H1 (cell line): ENCODE measurements around the gene OSTN. TPM values are rescaled to one million over a fixed set of nuclear protein-coding genes. Genes with fewer than 3 reads are reported as not detected.

Source experiments
- CTCF ChIA-PET: fragments of 300-600 bp; sonication (Branson Sonifier 250); formaldehyde crosslinking; loops from one replicate; lab custom pipeline; 2021; ENCODE audit not compliant: partially characterized antibody; lab: Charles Lee
- POLR2A ChIA-PET: fragments of 300-600 bp; sonication (Branson Sonifier 250); formaldehyde crosslinking; loops from one replicate; lab custom pipeline; 2021; ENCODE audit warnings: inconsistent platforms; ENCODE audit not compliant: partially characterized antibody; lab: Charles Lee
- DNase-seq, 2 experiments: peaks; one replicate each; pipeline versions ENCODE4 v3.0.0 to v3.0.0-alpha.2; 2010 to 2022; ENCODE audit warnings: low spot score in 2 of 2, low read depth in 1 of 2, mixed read lengths in 1 of 2
- FAIRE-seq: peaks from 2 replicates; lab custom pipeline; 2011; peaks lifted over from hg19 to GRCh38; lab: Jason Lieb, UNC
- H2AFZ ChIP-seq: 2 replicates; pipeline ENCODE4 v1.8.1; 2012; ENCODE audit warnings: low read length, inconsistent platforms
- H2AK5ac ChIP-seq: 2 replicates; pipeline ENCODE4 v1.6.1; 2013; ENCODE audit warnings: low read depth, low read length
- H2BK120ac ChIP-seq: replicated peaks from 2 replicates; pipeline ENCODE3; 2013; ENCODE audit warnings: low read depth, low read length, inconsistent platforms
- H2BK12ac ChIP-seq: 2 replicates; pipeline ENCODE4 v1.6.1; 2013; ENCODE audit warnings: low read depth, low read length
- H2BK15ac ChIP-seq: 2 replicates; pipeline ENCODE4 v1.6.1; 2013; ENCODE audit warnings: low read length
- H2BK20ac ChIP-seq: 2 replicates; pipeline ENCODE4 v1.6.1; 2013; ENCODE audit warnings: low read length
- H2BK5ac ChIP-seq: 2 replicates; pipeline ENCODE4 v1.6.1; 2013; ENCODE audit warnings: low read depth, low read length
- H3K14ac ChIP-seq: 2 replicates; pipeline ENCODE4 v1.6.1; 2013; ENCODE audit warnings: inconsistent platforms; ENCODE audit not compliant: insufficient read length
- H3K18ac ChIP-seq: 2 replicates; pipeline ENCODE4 v1.6.1; 2013; ENCODE audit warnings: low read length; ENCODE audit errors: extremely low read depth
- H3K23ac ChIP-seq: 2 replicates; pipeline ENCODE4 v1.6.1; 2013; ENCODE audit warnings: inconsistent platforms; ENCODE audit not compliant: insufficient read length
- H3K23me2 ChIP-seq: 2 replicates; pipeline ENCODE4 v1.6.1; 2013; ENCODE audit warnings: low read depth, low read length
- H3K27ac ChIP-seq: 2 replicates; pipeline ENCODE4 v1.6.1; 2011; ENCODE audit warnings: low read depth, low read length, inconsistent platforms
- H3K27me3 ChIP-seq, 4 experiments: replicated peaks in 1 of 4; 1 replicate in 1 of 4; 2 replicates in 3 of 4; pipeline versions ENCODE4 v1.6.1 to v1.8.1; 2011 to 2013; ENCODE audit warnings: low read length in 3 of 4, mild to moderate bottlenecking in 3 of 4, inconsistent platforms in 2 of 4, mixed read lengths in 2 of 4, moderate library complexity in 1 of 4; ENCODE audit not compliant: control insufficient read depth in 3 of 4, insufficient read depth in 3 of 4; ENCODE audit errors: extremely low read depth in 1 of 4
- H3K36me3 ChIP-seq, 4 experiments: 2 replicates each; pipeline versions ENCODE4 v1.6.1 to v1.8.1; 2011 to 2013; ENCODE audit warnings: mild to moderate bottlenecking in 4 of 4, low read length in 3 of 4, moderate library complexity in 2 of 4, control low read depth in 1 of 4, inconsistent platforms in 1 of 4; ENCODE audit not compliant: insufficient read depth in 4 of 4, control insufficient read depth in 2 of 4
- H3K4ac ChIP-seq: replicated peaks from 2 replicates; pipeline ENCODE3; 2013; ENCODE audit warnings: low read length, low read depth, mixed read lengths, inconsistent platforms; ENCODE audit not compliant: insufficient read length
- H3K4me1 ChIP-seq, 4 experiments: replicated peaks in 1 of 4; 1 replicate in 1 of 4; 2 replicates in 3 of 4; pipeline versions ENCODE4 v1.6.1 to v1.8.1; 2011 to 2013; ENCODE audit warnings: low read length in 3 of 4, inconsistent platforms in 2 of 4, mixed read lengths in 1 of 4; ENCODE audit not compliant: insufficient read depth in 4 of 4, control insufficient read depth in 3 of 4
- H3K4me2 ChIP-seq, 2 experiments: 2 replicates each; pipeline versions ENCODE4 v1.6.1 to v1.8.1; 2011 to 2013; ENCODE audit warnings: low read depth in 2 of 2, low read length in 2 of 2, control low read depth in 1 of 2, inconsistent platforms in 1 of 2, mild to moderate bottlenecking in 1 of 2; ENCODE audit not compliant: insufficient read depth in 1 of 2
- H3K4me3 ChIP-seq, 4 experiments: fragments of 200-600, 300-600 bp in 1 of 4; sonication (generic), shearing (Covaris generic), sonication (Bioruptor Twin) in 1 of 4; 2 replicates each; pipeline versions ENCODE4 v1.5.1 to v1.8.1; 2011 to 2016; ENCODE audit warnings: low read length in 4 of 4, low read depth in 3 of 4, control low read depth in 2 of 4, inconsistent platforms in 2 of 4, mild to moderate bottlenecking in 2 of 4, mixed read lengths in 1 of 4, moderate library complexity in 1 of 4; ENCODE audit not compliant: insufficient read depth in 2 of 4; ENCODE audit errors: extremely low read depth in 1 of 4
- H3K56ac ChIP-seq: replicated peaks from 2 replicates; pipeline ENCODE3; 2013; ENCODE audit warnings: low read depth, mild to moderate bottlenecking, mixed read lengths, low read length, inconsistent platforms; ENCODE audit not compliant: insufficient read length
- H3K79me1 ChIP-seq: 2 replicates; pipeline ENCODE4 v1.6.1; 2013; ENCODE audit warnings: low read depth, low read length, control low read depth
- H3K79me2 ChIP-seq, 2 experiments: 2 replicates each; pipeline versions ENCODE4 v1.6.1 to v1.8.1; 2012 to 2013; ENCODE audit warnings: low read length in 2 of 2, mild to moderate bottlenecking in 2 of 2, inconsistent platforms in 1 of 2; ENCODE audit not compliant: insufficient read depth in 2 of 2, control insufficient read depth in 1 of 2
- H3K9ac ChIP-seq, 4 experiments: replicated peaks in 1 of 4; 1 replicate in 1 of 4; 2 replicates in 3 of 4; pipeline versions ENCODE4 v1.6.1 to v1.8.1; 2011 to 2013; ENCODE audit warnings: low read depth in 3 of 4, low read length in 3 of 4, control low read depth in 2 of 4, mild to moderate bottlenecking in 2 of 4, moderate library complexity in 2 of 4, inconsistent platforms in 1 of 4; ENCODE audit errors: extremely low read depth in 1 of 4
- H3K9me3 ChIP-seq, 2 experiments: 2 replicates each; pipeline versions ENCODE4 v1.6.1 to v1.8.1; 2012 to 2013; ENCODE audit warnings: mild to moderate bottlenecking in 2 of 2, moderate library complexity in 2 of 2, control low read depth in 1 of 2, inconsistent platforms in 1 of 2, low read depth in 1 of 2, low read length in 1 of 2, mixed read lengths in 1 of 2; ENCODE audit not compliant: insufficient read depth in 2 of 2
- H4K20me1 ChIP-seq, 2 experiments: replicated peaks in 1 of 2; 2 replicates each; pipeline versions ENCODE3 to v1.8.1; 2011 to 2013; ENCODE audit warnings: inconsistent platforms in 2 of 2, low read length in 2 of 2, mild to moderate bottlenecking in 1 of 2; ENCODE audit not compliant: insufficient read depth in 2 of 2, control insufficient read depth in 1 of 2
- H4K5ac ChIP-seq: 2 replicates; pipeline ENCODE4 v1.6.1; 2013; ENCODE audit warnings: low read length, low read depth, mixed read lengths, inconsistent platforms; ENCODE audit not compliant: insufficient read length
- H4K8ac ChIP-seq: 2 replicates; pipeline ENCODE4 v1.8.0; 2013; ENCODE audit warnings: mild to moderate bottlenecking, moderate library complexity, low read length, inconsistent platforms; ENCODE audit not compliant: insufficient read depth; ENCODE audit errors: extremely low read depth
- H4K91ac ChIP-seq: replicated peaks from 2 replicates; pipeline ENCODE3; 2013; ENCODE audit warnings: low read length, mixed read lengths, inconsistent platforms; ENCODE audit not compliant: insufficient read length
- BCL11A ChIP-seq, 2 experiments: IDR thresholded peaks; one replicate each; pipeline ENCODE4 v1.6.1; 2011; ENCODE audit warnings: low read depth in 2 of 2, low read length in 2 of 2, mild to moderate bottlenecking in 2 of 2
- CHD2 ChIP-seq: IDR thresholded peaks from 2 replicates; pipeline ENCODE4 v1.6.1; 2012; ENCODE audit warnings: low read length, improper control_type of control experiment
- E2F6 ChIP-seq: IDR thresholded peaks from 2 replicates; pipeline ENCODE4 v1.6.1; 2012; ENCODE audit warnings: inconsistent platforms
- GABPA ChIP-seq: IDR thresholded peaks from 2 replicates; pipeline ENCODE4 v1.6.1; 2011; ENCODE audit warnings: mild to moderate bottlenecking, low read length, moderate library complexity, borderline replicate concordance; ENCODE audit not compliant: insufficient read depth
- HDAC2 ChIP-seq, 2 experiments: fragments of 300-600 bp in 1 of 2; sonication (generic) in 1 of 2; IDR thresholded peaks; 2 replicates each; pipeline ENCODE4 v1.6.1; 2011 to 2012; ENCODE audit warnings: low read depth in 2 of 2, low read length in 2 of 2, mild to moderate bottlenecking in 2 of 2, moderate library complexity in 2 of 2, borderline replicate concordance in 1 of 2, inconsistent platforms in 1 of 2
- HDAC6 ChIP-seq: IDR thresholded peaks from one replicate; pipeline ENCODE4 v1.7.1; 2012; ENCODE audit warnings: low read depth, mild to moderate bottlenecking, inconsistent platforms, low read length, moderate library complexity
- NANOG ChIP-seq: IDR thresholded peaks from 2 replicates; pipeline ENCODE4 v1.6.1; 2011; ENCODE audit warnings: low read length, low read depth, mild to moderate bottlenecking, inconsistent platforms; ENCODE audit not compliant: insufficient read depth, poor library complexity, severe bottlenecking
- POLR2A ChIP-seq, 2 experiments: IDR thresholded peaks; 1 replicate in 1 of 2; 2 replicates in 1 of 2; pipeline ENCODE4 v1.6.1; 2011; ENCODE audit warnings: low read depth in 2 of 2, low read length in 2 of 2, mild to moderate bottlenecking in 2 of 2; ENCODE audit errors: control extremely low read depth in 1 of 2
- POU5F1 ChIP-seq: IDR thresholded peaks from 2 replicates; pipeline ENCODE4 v1.6.1; 2011; ENCODE audit warnings: low read depth, mild to moderate bottlenecking, low read length, moderate library complexity
- RFX5 ChIP-seq: IDR thresholded peaks from 2 replicates; pipeline ENCODE4 v1.6.1; 2011; ENCODE audit warnings: low read depth, low read length, improper control_type of control experiment, borderline replicate concordance
- WGBS, 2 experiments: shearing (Covaris generic) in 1 of 2; methylation state at CpG; one replicate each; pipeline versions ENCODE4 v1.1.6 to v1.1.7; 2013 to 2015; ENCODE audit warnings: low lambda C conversion rate in 2 of 2, mixed read lengths in 2 of 2, inconsistent platforms in 1 of 2, low coverage in 1 of 2, missing lambda C conversion rate in 1 of 2; ENCODE audit not compliant: insufficient replicate concordance in 2 of 2, insufficient coverage in 1 of 2, insufficient read length in 1 of 2; ENCODE audit errors: extremely low coverage in 1 of 2, missing lambda C conversion rate in 1 of 2; 5-methylcytosine and 5-hydroxymethylcytosine counted together
- polyA plus RNA-seq, 7 experiments: library from polyadenylated mRNA; depleted of rRNA in 3 of 7; stranded (reverse) in 5 of 7; unstranded in 2 of 7; fragments of >200 nt in 5 of 7; fragments of 200-250 nt in 2 of 7; gene quantifications; 1 replicate in 5 of 7; 2 replicates in 1 of 7; 4 replicates in 1 of 7; pipeline versions ENCODE4 v1.2.1 to v1.2.3, GENCODE V29; 2011 to 2013; ENCODE audit warnings: missing spikeins in 2 of 7, mixed read lengths in 2 of 7
- total RNA-seq: library from RNA; stranded (reverse); fragmentation: NEBNext Ultra II Directional; extraction: Animal tissue kit (Norgen Biotek cat#: 25700); gene quantifications from 2 replicates; pipeline ENCODE4 v1.2.1, GENCODE V29; 2021

OSTN gene
- total and polyA plus RNA-seq, 2 of the 8 experiments (the other 6 are each of a cell fraction or from before 2014, with no cell fraction given), result not detected

- TF ChIP-seq BCL11A (IDR thresholded peaks at IDR 0.05; ENCODE audit: low read depth in 2 of 2, low read length in 2 of 2) (no peak), GABPA (no peak), POLR2A (IDR thresholded peaks at IDR 0.05; ENCODE audit: control extremely low read depth in 1 of 2, low read depth in 2 of 2, low read length in 2 of 2) (no peak), RFX5 (no peak), HDAC2 (IDR thresholded peaks at IDR 0.05; ENCODE audit: borderline replicate concordance in 1 of 2, low read depth in 2 of 2, low read length in 2 of 2) (no peak), HDAC6 (no peak), E2F6 (no peak), NANOG (no peak), CHD2 (no peak), POU5F1 (no peak)
- no peak overlapping the region for H3K4me3 ChIP-seq
- H4K20me1 ChIP-seq, result no peaks in the 10 kb centered on the region
- no peaks in the 10 kb centered on the region for H3K4me1 ChIP-seq
- H3K27me3 ChIP-seq, result no peaks in the 10 kb centered on the region
- no peak overlapping the region for H3K4me2 ChIP-seq
- DNase-seq (no peak), FAIRE-seq (no peak)
- H3K27ac ChIP-seq, result no peak overlapping the region
- POLR2A ChIA-PET, result interaction anchor here (1.0 kb wide), 1 partner anchor 13 kb away, joined by 3 read pairs; no protein-coding TSS in a partner anchor
- no peak overlapping the region for H2AK5ac ChIP-seq
- H3K9ac ChIP-seq, result no peak overlapping the region
- no peak overlapping the region for H2BK12ac ChIP-seq
- no peak overlapping the region for H3K23ac ChIP-seq
- no peaks in the 10 kb centered on the region for H3K9me3 ChIP-seq
- H3K18ac ChIP-seq, result no peak overlapping the region
- H3K79me1 ChIP-seq, result no peaks in the 10 kb centered on the region
- H3K36me3 ChIP-seq, result no peaks in the 10 kb centered on the region
- H3K56ac ChIP-seq, result no peak overlapping the region
- H3K79me2 ChIP-seq, result no peaks in the 10 kb centered on the region
- H3K23me2 ChIP-seq, result no peaks in the 10 kb centered on the region
- H2BK5ac ChIP-seq, result no peak overlapping the region
- CTCF ChIA-PET, result no interaction called here
- 86% methylated on average over 3 of the region's 3 CpGs; no CpG with 5 or more reads in 1 of the 2 experiments for WGBS, 2 experiments
- H2BK15ac ChIP-seq, result no peak overlapping the region
- no peak overlapping the region for H4K91ac ChIP-seq
- H3K14ac ChIP-seq, result no peak overlapping the region
- H2BK120ac ChIP-seq, result no peak overlapping the region
- H2BK20ac ChIP-seq, result no peak overlapping the region
- no peak overlapping the region for H4K8ac ChIP-seq
- H3K4ac ChIP-seq, result no peak overlapping the region
- no peak overlapping the region for H4K5ac ChIP-seq
- no peak overlapping the region for H2AFZ ChIP-seq
Observed at GRCh38 chr3:191176038-191176785, 22.8 kb upstream of the OSTN start.
